Stomach (tissue), 4 donors: ENCODE measurements around the gene KIRREL3.

ENCODE experiments used
- CTCF ChIP-seq, 7 experiments: fragments of 450-650 bp in 4 of 7; fragments of 200-600 bp in 3 of 7; sonication (generic) in 3 of 7; IDR thresholded peaks; one replicate each; pipeline ENCODE4 v1.5.1; 2016 to 2019; ENCODE audit warnings: antibody characterized with exemption in 7 of 7, control low read depth in 2 of 7, mild to moderate bottlenecking in 1 of 7
- POLR2AphosphoS5 ChIP-seq, 3 donors: sonication (generic); formaldehyde crosslinking; IDR thresholded peaks; one replicate each; pipeline ENCODE4 v1.6.1; 2016; ENCODE audit warnings: antibody characterized with exemption in 3 of 3

- TF ChIP-seq POLR2AphosphoS5 (IDR thresholded peaks at IDR 0.05) (no peak), CTCF (IDR thresholded peaks at IDR 0.05) (no peak)
These were observed 538.1 kb downstream of the KIRREL3 start for GRCh38 chr11:126462422-126462821.
